IPS DF 6.9 (cell line): Measurements from ENCODE around the gene ZAP70.

ENCODE experiments used
- DNase-seq: peaks from one replicate; pipeline ENCODE4 v3.0.0-alpha.2; 2013; ENCODE audit warnings: low read depth, low spot score
- H3K27ac ChIP-seq: one replicate; pipeline ENCODE4 v1.5.1; 2013; ENCODE audit warnings: low read length, control low read depth
- H3K27me3 ChIP-seq: 2 replicates; pipeline ENCODE4 v1.6.1; 2013; ENCODE audit warnings: mild to moderate bottlenecking, low read length; ENCODE audit not compliant: control insufficient read depth, insufficient read depth
- H3K36me3 ChIP-seq: 2 replicates; pipeline ENCODE4 v1.6.1; 2013; ENCODE audit warnings: low read length; ENCODE audit not compliant: control insufficient read depth, insufficient read depth
- H3K4me1 ChIP-seq: 2 replicates; pipeline ENCODE4 v1.6.1; 2013; ENCODE audit warnings: low read length; ENCODE audit not compliant: control insufficient read depth, insufficient read depth
- H3K4me3 ChIP-seq: 2 replicates; pipeline ENCODE4 v1.5.1; 2013; ENCODE audit warnings: mild to moderate bottlenecking, low read length
- H3K9me3 ChIP-seq: 2 replicates; pipeline ENCODE4 v1.6.1; 2013; ENCODE audit warnings: low read length, inconsistent platforms; ENCODE audit not compliant: control insufficient read depth, insufficient read depth
- WGBS: extraction: QIAGEN DNeasy Blood & Tissue Kit; methylation state at CpG from one replicate; pipeline ENCODE4 v1.1.7; 2013; ENCODE audit warnings: mixed read lengths, missing lambda C conversion rate; ENCODE audit not compliant: insufficient read length, insufficient coverage; 5-methylcytosine and 5-hydroxymethylcytosine counted together

ZAP70 gene

DNA sequence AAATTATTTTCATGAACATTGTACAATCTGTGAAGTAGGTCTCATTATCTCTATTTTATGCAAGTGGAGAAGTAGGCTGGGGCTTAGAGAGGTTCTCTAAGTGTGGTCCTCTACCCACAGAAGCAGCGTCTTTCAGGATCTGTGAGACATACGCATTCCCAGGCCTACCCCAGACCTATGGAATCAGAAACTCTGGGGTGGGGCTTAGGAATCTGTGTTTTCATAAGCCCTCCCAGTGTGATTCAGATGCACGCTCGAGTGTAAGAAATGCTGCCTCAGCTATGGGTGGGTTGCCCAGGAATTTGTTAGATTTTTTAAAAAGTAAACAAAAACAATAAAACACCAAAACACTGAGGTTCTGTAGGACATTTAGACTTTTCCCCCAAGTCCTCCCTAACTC, 14.8 kb upstream of the ZAP70 start:
- Histone ChIP-seq H3K4me3 (no peak overlapping the region), H3K27ac (no peak overlapping the region), H3K36me3 (no peaks in the 10 kb centered on the region), H3K4me1 (no peaks in the 10 kb centered on the region), H3K9me3 (no peaks in the 10 kb centered on the region), H3K27me3 (no peaks in the 10 kb centered on the region)
- DNase-seq: no peak
- no CpG with 5 or more reads among the region's 4 CpGs for WGBS

DNA sequence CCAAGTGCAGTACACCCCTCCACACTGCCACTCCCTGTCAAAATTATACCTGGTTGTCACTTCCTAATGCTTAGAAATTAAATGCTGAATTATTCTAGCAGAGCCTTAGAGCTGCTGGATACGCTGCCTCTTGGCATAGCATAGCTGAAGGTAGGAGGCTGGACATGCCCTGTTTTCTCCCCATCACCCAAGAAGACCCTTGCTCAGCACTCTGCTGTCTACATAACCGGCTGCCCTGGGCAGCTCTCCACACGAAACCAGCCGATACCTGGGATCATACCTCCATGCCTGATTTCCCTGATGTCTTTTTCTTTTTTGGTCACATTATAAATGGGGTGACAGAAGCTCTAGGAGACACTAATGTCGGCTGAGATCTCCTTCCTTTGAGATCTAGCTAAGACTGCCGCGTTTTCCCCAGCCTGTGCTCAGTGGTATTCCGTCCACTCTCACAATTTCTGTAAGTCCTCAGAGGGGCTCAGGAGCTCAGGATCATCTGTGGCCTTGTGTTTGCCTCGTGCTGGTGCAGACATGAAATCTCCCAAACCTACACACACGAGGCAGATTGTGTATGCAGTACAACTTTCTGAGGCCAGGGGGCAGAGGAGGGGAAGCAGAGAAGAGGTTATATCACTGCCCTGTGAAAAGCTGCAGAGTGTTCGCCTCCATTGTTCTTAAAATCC, 13.5 kb upstream of the ZAP70 start:
- DNase-seq: peak; percentile 64
- H3K4me3 ChIP-seq: no peak overlapping the region
- no peaks in the 10 kb centered on the region for H3K9me3 ChIP-seq
- no peak overlapping the region for H3K27ac ChIP-seq
- H3K27me3 ChIP-seq: no peaks in the 10 kb centered on the region
- no peaks in the 10 kb centered on the region for H3K4me1 ChIP-seq
- no peaks in the 10 kb centered on the region for H3K36me3 ChIP-seq
- WGBS: no CpG with 5 or more reads among the region's 11 CpGs

DNA sequence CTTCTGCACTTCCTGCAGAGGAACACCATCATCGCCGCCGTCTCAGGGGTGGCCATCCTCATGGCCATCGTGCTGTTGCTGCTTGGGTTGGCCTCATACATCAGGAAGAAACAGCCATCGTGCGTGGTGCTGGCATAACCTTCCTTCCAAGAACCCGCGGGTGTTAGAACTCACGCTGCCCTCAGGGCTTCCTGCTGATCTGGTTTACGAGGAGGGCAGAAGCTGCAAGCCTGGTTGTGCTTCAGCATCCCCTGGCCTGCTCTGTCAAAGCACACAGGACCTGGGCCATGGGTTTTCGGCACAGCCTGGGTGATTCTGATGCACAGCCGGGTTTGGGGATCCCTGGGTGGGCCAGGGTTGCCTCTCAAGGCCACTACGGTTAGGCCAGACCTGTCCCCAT, 12.2 kb upstream of the ZAP70 start:
- no peak for DNase-seq
- Histone ChIP-seq H3K4me3 (no peak overlapping the region), H3K4me1 (no peaks in the 10 kb centered on the region), H3K36me3 (no peaks in the 10 kb centered on the region), H3K9me3 (no peaks in the 10 kb centered on the region), H3K27ac (no peak overlapping the region), H3K27me3 (no peaks in the 10 kb centered on the region)
- WGBS: no CpG with 5 or more reads among the region's 13 CpGs

DNA sequence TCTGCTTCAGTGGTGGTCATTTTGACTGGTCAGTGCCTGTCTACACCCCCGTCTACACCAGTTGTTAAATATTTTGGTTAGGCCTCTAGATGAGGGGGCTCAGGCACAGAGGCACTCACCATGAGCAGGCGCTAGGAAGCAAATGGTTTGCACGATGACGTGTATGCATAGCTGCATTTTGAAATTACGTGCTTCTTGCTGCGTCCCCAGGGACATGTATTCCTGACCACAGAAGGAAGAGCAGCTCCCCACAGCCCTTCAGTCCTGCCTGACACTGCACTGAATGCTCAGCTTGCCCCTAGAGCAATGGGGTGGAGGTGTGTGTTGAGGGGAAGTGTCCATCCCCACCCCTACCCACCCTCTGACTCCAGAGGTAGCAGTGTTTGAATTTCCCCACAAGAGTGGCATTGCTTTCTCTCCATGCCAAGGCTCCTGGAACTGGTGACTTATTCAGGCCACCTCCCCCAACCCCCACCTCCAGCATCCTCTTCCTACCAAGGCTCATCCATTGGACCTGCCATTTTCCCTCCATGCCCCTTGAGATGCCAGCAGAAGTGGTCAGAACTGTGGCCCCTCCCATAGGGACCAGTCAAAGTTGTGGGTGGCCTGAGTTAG, 11.4 kb upstream of the ZAP70 start:
- DNase-seq: no peak
- Histone ChIP-seq H3K27me3 (no peaks in the 10 kb centered on the region), H3K36me3 (no peaks in the 10 kb centered on the region), H3K4me3 (no peak overlapping the region), H3K4me1 (no peaks in the 10 kb centered on the region), H3K9me3 (no peaks in the 10 kb centered on the region), H3K27ac (no peak overlapping the region)
- WGBS: no CpG with 5 or more reads among the region's 6 CpGs

DNA sequence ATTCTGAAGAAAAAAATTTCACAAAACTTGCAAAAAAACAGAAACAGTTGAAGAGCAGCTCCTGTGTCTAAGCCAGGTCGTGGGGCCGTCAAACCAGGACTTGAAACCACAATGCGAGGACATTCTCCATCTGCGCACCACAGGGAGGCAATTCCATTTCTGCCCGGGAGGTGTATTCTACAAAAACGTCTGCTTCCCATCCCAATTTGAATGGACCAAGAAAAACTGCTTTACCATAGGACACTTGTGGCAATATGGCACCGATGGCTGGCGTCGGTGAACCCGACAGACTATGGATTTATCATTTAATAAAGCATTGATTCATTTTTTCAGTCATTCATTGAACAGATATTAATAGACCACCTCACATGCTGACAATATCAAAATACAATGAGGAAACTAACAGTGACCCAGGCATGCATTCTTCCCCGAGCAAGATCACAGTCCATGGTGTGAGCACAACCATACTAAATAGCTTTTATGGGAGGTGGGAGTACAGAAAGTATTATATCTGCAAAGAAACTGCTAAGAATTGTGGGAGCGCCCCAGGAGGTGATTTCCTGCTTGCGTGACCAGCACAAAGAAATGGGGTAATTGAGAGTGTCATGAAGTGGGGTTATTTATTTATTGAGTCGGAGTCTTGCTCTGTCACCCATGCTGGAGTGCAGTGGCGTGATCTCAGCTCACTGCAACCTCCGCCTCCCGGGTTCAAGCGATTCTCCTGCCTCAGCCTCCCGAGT, 10.5 kb upstream of the ZAP70 start:
- Histone ChIP-seq H3K4me3 (no peak overlapping the region), H3K36me3 (no peaks in the 10 kb centered on the region), H3K27me3 (no peaks in the 10 kb centered on the region), H3K9me3 (no peaks in the 10 kb centered on the region), H3K27ac (no peak overlapping the region), H3K4me1 (no peaks in the 10 kb centered on the region)
- no peak for DNase-seq
- WGBS: no CpG with 5 or more reads among the region's 19 CpGs

DNA sequence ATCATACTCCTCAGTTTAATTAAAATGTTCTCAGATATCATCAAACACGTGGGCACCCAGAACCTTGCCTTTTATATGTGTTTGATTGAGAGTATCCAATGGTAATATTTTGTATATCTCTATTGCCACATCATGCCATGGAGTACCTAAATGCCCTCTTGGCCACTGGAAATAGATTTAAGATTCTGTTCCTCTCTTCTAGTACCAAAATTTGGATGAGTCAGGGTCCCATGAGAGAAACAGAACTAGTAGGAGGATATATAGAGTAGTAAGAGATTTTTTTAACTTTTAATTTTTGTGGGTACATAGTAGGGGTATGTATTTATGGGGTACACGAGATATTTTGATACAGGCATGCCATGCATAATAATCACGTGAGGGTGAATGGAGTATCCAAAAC, 9.6 kb upstream of the ZAP70 start:
- no peaks in the 10 kb centered on the region for H3K27me3 ChIP-seq

DNA sequence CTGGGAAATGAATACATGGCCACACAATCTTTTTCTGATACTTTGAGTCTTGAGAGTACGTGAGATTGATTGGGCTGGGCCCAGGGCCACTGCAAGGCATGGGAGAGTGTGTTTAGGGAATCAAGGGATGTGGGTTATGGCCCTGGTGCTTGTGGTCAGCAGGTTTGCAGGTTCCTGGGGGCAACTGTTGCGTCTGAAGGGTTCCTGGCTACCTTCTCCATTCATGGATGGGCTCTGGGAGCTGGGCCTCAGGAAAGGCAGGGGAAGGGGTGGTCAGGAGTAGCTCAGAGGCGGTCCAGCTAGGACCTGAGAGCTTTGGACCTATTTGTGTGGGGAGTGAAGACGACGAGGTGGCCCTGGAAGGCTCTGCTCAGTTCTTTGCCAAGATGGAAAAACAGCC, 8.4 kb upstream of the ZAP70 start:
- H3K27ac ChIP-seq: no peak overlapping the region
- no peaks in the 10 kb centered on the region for H3K4me1 ChIP-seq
- H3K4me3 ChIP-seq: no peak overlapping the region
- DNase-seq: no peak
- no CpG with 5 or more reads among the region's 5 CpGs for WGBS
- H3K36me3 ChIP-seq: no peaks in the 10 kb centered on the region
- no peaks in the 10 kb centered on the region for H3K27me3 ChIP-seq
- no peaks in the 10 kb centered on the region for H3K9me3 ChIP-seq

More for the DNA sequence above, 9.6 kb upstream of the ZAP70 start:
- Histone ChIP-seq H3K4me3 (no peak overlapping the region), H3K27ac (no peak overlapping the region), H3K9me3 (no peaks in the 10 kb centered on the region), H3K4me1 (no peaks in the 10 kb centered on the region), H3K36me3 (no peaks in the 10 kb centered on the region)
- no CpG with 5 or more reads among the region's 3 CpGs for WGBS
- DNase-seq: no peak

DNA sequence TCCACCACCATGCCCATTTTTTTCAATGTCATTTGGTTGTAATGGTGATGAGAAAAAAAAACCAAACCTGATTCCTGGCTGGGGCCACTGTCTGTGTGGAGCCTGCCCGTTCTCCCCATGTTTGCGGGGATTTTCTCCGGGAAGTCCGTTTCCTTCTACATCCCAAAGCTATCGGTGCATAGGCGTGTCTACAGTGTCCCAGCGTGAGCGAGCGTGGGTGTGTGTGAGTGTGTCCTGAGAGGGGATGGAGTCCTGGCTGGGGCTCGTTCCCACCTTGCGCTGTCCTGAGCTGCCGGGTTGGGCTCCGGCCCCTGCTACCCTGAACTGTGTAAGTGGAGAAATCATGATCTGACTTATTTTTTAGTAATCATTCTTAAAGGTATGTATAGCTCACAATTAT, 7.3 kb upstream of the ZAP70 start:
- WGBS: no CpG with 5 or more reads among the region's 13 CpGs
- no peak for DNase-seq
- Histone ChIP-seq H3K9me3 (no peaks in the 10 kb centered on the region), H3K4me3 (no peak overlapping the region), H3K36me3 (no peaks in the 10 kb centered on the region), H3K4me1 (no peaks in the 10 kb centered on the region), H3K27me3 (no peaks in the 10 kb centered on the region), H3K27ac (no peak overlapping the region)

DNA sequence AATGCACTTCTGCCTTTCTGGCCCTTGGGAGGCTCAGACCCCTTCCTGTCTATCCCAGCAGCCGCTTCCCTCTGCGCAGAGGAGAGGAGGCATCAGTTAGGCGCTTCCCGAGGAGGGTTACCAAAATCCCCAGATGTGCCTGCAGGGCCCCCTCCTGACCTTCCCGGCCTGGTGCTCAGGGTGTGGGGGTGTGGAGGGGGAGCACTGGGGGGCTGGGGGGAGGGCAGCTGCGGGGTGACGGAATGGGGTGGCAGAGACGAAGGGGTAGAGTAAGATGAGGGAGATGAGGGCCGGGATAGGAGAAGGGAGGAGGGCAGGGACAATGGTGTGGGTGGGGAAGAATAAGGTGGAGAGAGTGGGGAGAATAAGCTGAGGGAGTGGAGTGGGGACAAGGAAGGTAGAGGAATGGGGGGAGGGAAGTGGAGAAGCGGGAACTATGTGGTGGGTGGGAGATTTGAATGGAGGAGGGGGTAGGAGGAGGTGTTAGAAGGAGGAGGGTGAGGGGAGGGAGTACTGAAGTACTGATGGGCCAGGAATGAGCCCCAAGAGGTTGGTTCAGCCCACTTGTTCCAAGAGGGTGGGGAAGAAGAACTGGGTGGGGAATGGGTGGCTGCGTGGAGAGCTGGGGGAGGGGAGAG, 6.5 kb upstream of the ZAP70 start:
- Histone ChIP-seq H3K4me1 (no peaks in the 10 kb centered on the region), H3K4me3 (no peak overlapping the region), H3K9me3 (no peaks in the 10 kb centered on the region), H3K36me3 (no peaks in the 10 kb centered on the region), H3K27me3 (no peaks in the 10 kb centered on the region), H3K27ac (no peak overlapping the region)
- no peak for DNase-seq
- 100% methylated on average over 2 of the region's 11 CpGs for WGBS

DNA sequence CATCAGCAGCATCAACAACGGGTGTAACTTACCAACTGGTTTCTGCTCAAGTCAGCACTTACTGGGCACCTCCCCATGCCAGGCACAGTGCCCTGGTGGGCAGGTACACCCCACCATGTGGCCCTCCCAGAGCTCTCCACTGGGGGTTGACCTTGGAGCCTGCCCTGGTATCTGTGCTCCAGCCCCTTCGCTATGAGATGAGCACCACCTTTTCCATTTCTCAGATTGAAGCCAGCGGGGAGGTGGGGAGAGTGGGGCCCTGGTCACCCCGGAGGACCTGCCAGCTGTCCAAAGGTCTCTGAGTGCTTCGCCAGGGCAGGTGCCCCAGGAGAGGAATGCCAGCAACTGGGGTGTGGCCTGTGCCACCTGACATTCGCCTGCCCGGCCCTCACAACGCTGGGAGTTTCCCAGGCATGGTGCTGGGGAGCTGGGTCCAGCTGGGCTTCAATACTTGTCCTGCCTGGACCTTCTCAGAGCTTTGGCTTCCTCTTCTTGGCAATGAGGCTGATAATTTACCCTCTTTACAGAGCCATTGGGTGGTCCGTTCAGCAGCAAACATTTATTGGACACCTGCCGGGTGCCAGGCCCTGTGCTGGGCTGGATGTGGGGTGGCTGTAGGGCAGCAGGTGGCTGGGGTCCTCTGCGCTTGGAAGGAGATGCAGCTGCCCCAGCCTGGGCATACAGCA, 5.9 kb upstream of the ZAP70 start:
- no peak for DNase-seq
- Histone ChIP-seq H3K27me3 (no peaks in the 10 kb centered on the region), H3K4me1 (no peaks in the 10 kb centered on the region), H3K9me3 (no peaks in the 10 kb centered on the region), H3K36me3 (no peaks in the 10 kb centered on the region), H3K27ac (no peak overlapping the region), H3K4me3 (no peak overlapping the region)
- no CpG with 5 or more reads among the region's 11 CpGs for WGBS
